ENCODE measurements around the gene CORO6. TPM values are rescaled to one million over a fixed set of nuclear protein-coding genes. Genes with fewer than 3 reads are reported as not detected.

CORO6 gene
- polyA plus RNA-seq, 1 donor from 2014 or later: 4.3 TPM

DNA sequence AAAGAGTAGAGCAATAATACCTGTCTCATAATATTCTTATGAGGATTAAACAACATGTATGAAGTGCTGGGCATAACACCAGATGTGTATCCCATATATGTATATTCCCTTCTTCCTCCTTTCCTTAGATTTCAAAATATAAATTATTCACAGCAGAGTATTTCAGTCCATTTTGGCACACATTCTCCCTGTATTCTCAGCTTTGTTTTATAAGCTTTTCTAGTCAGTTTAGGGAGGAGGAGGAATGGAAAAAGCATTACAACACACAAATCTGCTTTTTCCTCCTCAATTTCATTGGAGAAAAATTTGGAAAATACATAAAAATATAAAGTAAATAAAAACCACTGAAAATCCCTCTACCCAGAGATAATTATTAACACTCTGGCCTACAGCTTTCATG is 46.6 kb upstream of the CORO6 start:
- H3K36me3 ChIP-seq (ENCODE audit: insufficient read depth, low read length): no peaks in the 10 kb centered on the region
- H4K20me1 ChIP-seq (ENCODE audit: insufficient read depth): no peaks in the 10 kb centered on the region
- no peak overlapping the region for H2AFZ ChIP-seq (ENCODE audit: low read depth, low read length)
- H3F3A ChIP-seq (ENCODE audit: insufficient read depth, low read length, poor library complexity, severe bottlenecking): no peaks in the 10 kb centered on the region
- H3K79me2 ChIP-seq (replicated peaks; ENCODE audit: insufficient read depth, low read length): no peaks in the 10 kb centered on the region
- H3K27me3 ChIP-seq (ENCODE audit: insufficient read depth, low read depth, low read length): no peaks in the 10 kb centered on the region
- H3K27ac ChIP-seq (ENCODE audit: low read length): no peak overlapping the region
- H3K9ac ChIP-seq (ENCODE audit: low read length): no peak overlapping the region
- no peaks in the 10 kb centered on the region for H3K9me3 ChIP-seq (ENCODE audit: low read length)
- no peak overlapping the region for H3K4me2 ChIP-seq (ENCODE audit: low read length)
- no peaks in the 10 kb centered on the region for H3K9me2 ChIP-seq (ENCODE audit: insufficient read depth, low read length)
- no peak overlapping the region for H3K4me3 ChIP-seq (ENCODE audit: low read length)
- no peak for TF ChIP-seq SMC3 (conservative IDR thresholded peaks at IDR 0.05; ENCODE audit: poor library complexity)
- no peak for TF ChIP-seq TAF1 (IDR thresholded peaks at IDR 0.05; ENCODE audit: low read depth)
- TF ChIP-seq, protein P1, sequence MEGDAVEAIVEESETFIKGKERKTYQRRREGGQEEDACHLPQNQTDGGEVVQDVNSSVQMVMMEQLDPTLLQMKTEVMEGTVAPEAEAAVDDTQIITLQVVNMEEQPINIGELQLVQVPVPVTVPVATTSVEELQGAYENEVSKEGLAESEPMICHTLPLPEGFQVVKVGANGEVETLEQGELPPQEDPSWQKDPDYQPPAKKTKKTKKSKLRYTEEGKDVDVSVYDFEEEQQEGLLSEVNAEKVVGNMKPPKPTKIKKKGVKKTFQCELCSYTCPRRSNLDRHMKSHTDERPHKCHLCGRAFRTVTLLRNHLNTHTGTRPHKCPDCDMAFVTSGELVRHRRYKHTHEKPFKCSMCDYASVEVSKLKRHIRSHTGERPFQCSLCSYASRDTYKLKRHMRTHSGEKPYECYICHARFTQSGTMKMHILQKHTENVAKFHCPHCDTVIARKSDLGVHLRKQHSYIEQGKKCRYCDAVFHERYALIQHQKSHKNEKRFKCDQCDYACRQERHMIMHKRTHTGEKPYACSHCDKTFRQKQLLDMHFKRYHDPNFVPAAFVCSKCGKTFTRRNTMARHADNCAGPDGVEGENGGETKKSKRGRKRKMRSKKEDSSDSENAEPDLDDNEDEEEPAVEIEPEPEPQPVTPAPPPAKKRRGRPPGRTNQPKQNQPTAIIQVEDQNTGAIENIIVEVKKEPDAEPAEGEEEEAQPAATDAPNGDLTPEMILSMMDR (IDR thresholded peaks at IDR 0.05; ENCODE audit: poor library complexity, severe bottlenecking): no peak
- no peak for TF ChIP-seq RAD21 (conservative IDR thresholded peaks at IDR 0.05)
- no peak for TF ChIP-seq EZH2 (IDR thresholded peaks at IDR 0.05; ENCODE audit: borderline replicate concordance, insufficient read depth, low read length, poor library complexity, severe bottlenecking)
- no peak for TF ChIP-seq POLR2AphosphoS5 (IDR thresholded peaks at IDR 0.05)
- no peak for TF ChIP-seq MXI1 (conservative IDR thresholded peaks at IDR 0.05; ENCODE audit: poor library complexity, severe bottlenecking)
- TF ChIP-seq, protein P2, sequence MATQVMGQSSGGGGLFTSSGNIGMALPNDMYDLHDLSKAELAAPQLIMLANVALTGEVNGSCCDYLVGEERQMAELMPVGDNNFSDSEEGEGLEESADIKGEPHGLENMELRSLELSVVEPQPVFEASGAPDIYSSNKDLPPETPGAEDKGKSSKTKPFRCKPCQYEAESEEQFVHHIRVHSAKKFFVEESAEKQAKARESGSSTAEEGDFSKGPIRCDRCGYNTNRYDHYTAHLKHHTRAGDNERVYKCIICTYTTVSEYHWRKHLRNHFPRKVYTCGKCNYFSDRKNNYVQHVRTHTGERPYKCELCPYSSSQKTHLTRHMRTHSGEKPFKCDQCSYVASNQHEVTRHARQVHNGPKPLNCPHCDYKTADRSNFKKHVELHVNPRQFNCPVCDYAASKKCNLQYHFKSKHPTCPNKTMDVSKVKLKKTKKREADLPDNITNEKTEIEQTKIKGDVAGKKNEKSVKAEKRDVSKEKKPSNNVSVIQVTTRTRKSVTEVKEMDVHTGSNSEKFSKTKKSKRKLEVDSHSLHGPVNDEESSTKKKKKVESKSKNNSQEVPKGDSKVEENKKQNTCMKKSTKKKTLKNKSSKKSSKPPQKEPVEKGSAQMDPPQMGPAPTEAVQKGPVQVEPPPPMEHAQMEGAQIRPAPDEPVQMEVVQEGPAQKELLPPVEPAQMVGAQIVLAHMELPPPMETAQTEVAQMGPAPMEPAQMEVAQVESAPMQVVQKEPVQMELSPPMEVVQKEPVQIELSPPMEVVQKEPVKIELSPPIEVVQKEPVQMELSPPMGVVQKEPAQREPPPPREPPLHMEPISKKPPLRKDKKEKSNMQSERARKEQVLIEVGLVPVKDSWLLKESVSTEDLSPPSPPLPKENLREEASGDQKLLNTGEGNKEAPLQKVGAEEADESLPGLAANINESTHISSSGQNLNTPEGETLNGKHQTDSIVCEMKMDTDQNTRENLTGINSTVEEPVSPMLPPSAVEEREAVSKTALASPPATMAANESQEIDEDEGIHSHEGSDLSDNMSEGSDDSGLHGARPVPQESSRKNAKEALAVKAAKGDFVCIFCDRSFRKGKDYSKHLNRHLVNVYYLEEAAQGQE (IDR thresholded peaks at IDR 0.05; ENCODE audit: borderline replicate concordance): no peak
- TF ChIP-seq EP300 (conservative IDR thresholded peaks at IDR 0.05; ENCODE audit: poor library complexity, severe bottlenecking): no peak

GRCh38 chr17:29667969-29668368 is 45.3 kb upstream of the CORO6 start:
- peaks cover 4% of the 10 kb centered on the region for H3K36me3 ChIP-seq (ENCODE audit: insufficient read depth, low read length)
- TF ChIP-seq RAD21 (conservative IDR thresholded peaks at IDR 0.05) (no peak), SMC3 (conservative IDR thresholded peaks at IDR 0.05; ENCODE audit: poor library complexity) (no peak), EP300 (conservative IDR thresholded peaks at IDR 0.05; ENCODE audit: poor library complexity, severe bottlenecking) (no peak), POLR2AphosphoS5 (IDR thresholded peaks at IDR 0.05) (no peak), EZH2 (IDR thresholded peaks at IDR 0.05; ENCODE audit: borderline replicate concordance, insufficient read depth, low read length, poor library complexity, severe bottlenecking) (no peak), MXI1 (conservative IDR thresholded peaks at IDR 0.05; ENCODE audit: poor library complexity, severe bottlenecking) (no peak), TAF1 (IDR thresholded peaks at IDR 0.05; ENCODE audit: low read depth) (no peak)
- TF ChIP-seq, protein P2 (IDR thresholded peaks at IDR 0.05; ENCODE audit: borderline replicate concordance): no peak
- TF ChIP-seq, protein P1 (IDR thresholded peaks at IDR 0.05; ENCODE audit: poor library complexity, severe bottlenecking): no peak
- no peaks in the 10 kb centered on the region for H3F3A ChIP-seq (ENCODE audit: insufficient read depth, low read length, poor library complexity, severe bottlenecking)
- H3K4me3 ChIP-seq (ENCODE audit: low read length): no peak overlapping the region
- no peak overlapping the region for H3K27ac ChIP-seq (ENCODE audit: low read length)
- no peaks in the 10 kb centered on the region for H4K20me1 ChIP-seq (ENCODE audit: insufficient read depth)
- no peak overlapping the region for H3K9ac ChIP-seq (ENCODE audit: low read length)
- no peaks in the 10 kb centered on the region for H3K79me2 ChIP-seq (replicated peaks; ENCODE audit: insufficient read depth, low read length)
- H3K27me3 ChIP-seq (ENCODE audit: insufficient read depth, low read depth, low read length): no peaks in the 10 kb centered on the region
- H3K4me2 ChIP-seq (ENCODE audit: low read length): no peak overlapping the region
- H3K9me3 ChIP-seq (ENCODE audit: low read length): no peaks in the 10 kb centered on the region
- no peak overlapping the region for H2AFZ ChIP-seq (ENCODE audit: low read depth, low read length)
- no peaks in the 10 kb centered on the region for H3K9me2 ChIP-seq (ENCODE audit: insufficient read depth, low read length)

Data from neural cell (in vitro differentiated cells).